NCI-H146 (cell line): ENCODE data around the gene RPL12.
A peak's percentile ranks its signal among the peaks of the same experiment; 100 is the strongest.

Experiments
- DNase-seq: peaks from one replicate; lab custom pipeline; 2025; lab: John Stamatoyannopoulos, UW

Gene RPL12

GRCh38 chr9:127450830-127451607 is at the start of gene RPL12, which contains the start of gene LRSAM1:
TSS of gene RPL12 (minus strand) at chr9:127451406. CDS start at chr9:127451317, 89 bp downstream.
TSS of gene LRSAM1 (plus strand) at chr9:127451510. CDS start at chr9:127454528, 3,018 bp downstream.
- peak; percentile 89 for DNase-seq

- DNase-seq: no peak
Measured at GRCh38 chr9:127500862-127501261, 49.7 kb upstream of the RPL12 start.

- no peak for DNase-seq
Measured at GRCh38 chr9:127500399-127500798, 49.2 kb upstream of the RPL12 start.

- no peak for DNase-seq
Measured at GRCh38 chr9:127498298-127498697, 47.1 kb upstream of the RPL12 start.

GRCh38 chr9:127497656-127498290 is 46.6 kb upstream of the RPL12 start:
- DNase-seq: no peak

GRCh38 chr9:127496974-127497373 is 45.8 kb upstream of the RPL12 start:
- DNase-seq: no peak

- DNase-seq: no peak
Measured at GRCh38 chr9:127495884-127496555, 44.8 kb upstream of the RPL12 start.

- no peak for DNase-seq
Measured at GRCh38 chr9:127494304-127494702, 43.1 kb upstream of the RPL12 start.

- no peak for DNase-seq
Measured at GRCh38 chr9:127493592-127494303, 42.5 kb upstream of the RPL12 start.

- peak; percentile 29 for DNase-seq
Measured at GRCh38 chr9:127492616-127493015, 41.4 kb upstream of the RPL12 start.

GRCh38 chr9:127491516-127491915 is 40.3 kb upstream of the RPL12 start:
- DNase-seq: no peak

- DNase-seq: no peak
Measured at GRCh38 chr9:127490535-127491230, 39.5 kb upstream of the RPL12 start.

- DNase-seq: no peak
Measured at GRCh38 chr9:127489471-127490115, 38.4 kb upstream of the RPL12 start.

GRCh38 chr9:127488946-127489345 is 37.7 kb upstream of the RPL12 start:
- no peak for DNase-seq

- no peak for DNase-seq
Measured at GRCh38 chr9:127485995-127486394, 34.8 kb upstream of the RPL12 start.

- no peak for DNase-seq
Measured at GRCh38 chr9:127482662-127483061, 31.5 kb upstream of the RPL12 start.

GRCh38 chr9:127479507-127480081 is 28.4 kb upstream of the RPL12 start:
- no peak for DNase-seq

GRCh38 chr9:127474592-127474991 is 23.4 kb upstream of the RPL12 start:
- DNase-seq: no peak

GRCh38 chr9:127473932-127474331 is 22.7 kb upstream of the RPL12 start:
- no peak for DNase-seq

- no peak for DNase-seq
Measured at GRCh38 chr9:127473501-127473900, 22.3 kb upstream of the RPL12 start.

- no peak for DNase-seq
Measured at GRCh38 chr9:127470662-127471061, 19.5 kb upstream of the RPL12 start.
